A549 (cell line): ENCODE measurements around the gene SHC3. TPM values are rescaled to one million over a fixed set of nuclear protein-coding genes. Genes with fewer than 3 reads are reported as not detected.
A peak's percentile ranks its signal among the peaks of the same experiment; 100 is the strongest.

Source experiments
- ATAC-seq, 2 experiments: fragments of 200-7000 bp in 1 of 2; fragments of >200 bp in 1 of 2; cut with Nextera tagmentation in 1 of 2; cut with Tn5 transposase in 1 of 2; 3 replicates each; pipeline versions ENCODE4 v1.8.0 to v1.9.1; 2018 to 2020; ENCODE audit warnings: mild to moderate bottlenecking in 1 of 2, moderate library complexity in 1 of 2
- CTCF ChIA-PET: fragments of 300-600 bp; sonication (Branson Sonifier 250); formaldehyde crosslinking; extraction: SDS; loops from one replicate; lab custom pipeline; 2021; ENCODE audit warnings: antibody characterized with exemption, inconsistent platforms; lab: Yijun Ruan, JAX
- POLR2A ChIA-PET: fragments of 350-600 bp; formaldehyde crosslinking; extraction: SDS; loops from one replicate; lab custom pipeline; 2021; ENCODE audit warnings: antibody characterized with exemption, inconsistent platforms; lab: Yijun Ruan, JAX
- DNase-seq, 2 experiments: peaks; one replicate each; pipeline versions ENCODE4 v3.0.0 to v3.0.0-alpha.2; 2011 to 2016; ENCODE audit warnings: low read depth in 1 of 2, low spot score in 1 of 2
- FAIRE-seq: peaks from 2 replicates; lab custom pipeline; 2011; peaks lifted over from hg19 to GRCh38; lab: Jason Lieb, UNC
- H3K27ac ChIP-seq, 2 experiments: fragments of >200 bp; sonication (Bioruptor Twin); formaldehyde crosslinking; 3 replicates each; pipeline ENCODE4 v1.5.1; 2016 to 2017
- H3K4me1 ChIP-seq: fragments of >200 bp; sonication (Bioruptor Twin); formaldehyde crosslinking; 3 replicates; pipeline ENCODE4 v1.6.1; 2016
- H3K4me2 ChIP-seq: fragments of >200 bp; sonication (Bioruptor Twin); formaldehyde crosslinking; 3 replicates; pipeline ENCODE4 v1.6.1; 2016
- H3K4me3 ChIP-seq: fragments of >200 bp; sonication (Bioruptor Twin); formaldehyde crosslinking; 3 replicates; pipeline ENCODE4 v1.5.1; 2016
- H3K9me3 ChIP-seq: fragments of >200 bp; sonication (Bioruptor Twin); formaldehyde crosslinking; 3 replicates; pipeline ENCODE4 v1.6.1; 2016
- BCL3 ChIP-seq: fragments of >200 bp; sonication (Bioruptor Twin); formaldehyde crosslinking; IDR thresholded peaks from 3 replicates; pipeline ENCODE4 v1.6.1; 2016
- CBX2 ChIP-seq: fragments of 200-600 bp; sonication (generic); IDR thresholded peaks from 2 replicates; pipeline ENCODE4 v1.6.1; 2016; ENCODE audit warnings: low read depth, mild to moderate bottlenecking, borderline replicate concordance
- EHF ChIP-seq: fragments of 250-450 bp; sonication (Bioruptor Pico); IDR thresholded peaks from 2 replicates; pipeline ENCODE4 v1.5.0; 2020; ENCODE audit warnings: mild to moderate bottlenecking
- ELK1 ChIP-seq: fragments of 150-350 bp; IDR thresholded peaks from 2 replicates; pipeline ENCODE4 v1.6.1; 2014; ENCODE audit warnings: low read depth, mild to moderate bottlenecking, low read length
- ESRRA ChIP-seq: fragments of 150-350 bp; IDR thresholded peaks from 2 replicates; pipeline ENCODE4 v1.6.1; 2014; ENCODE audit warnings: mild to moderate bottlenecking, low read length, borderline replicate concordance
- FOSB ChIP-seq: fragments of 250-450 bp; sonication (Bioruptor Pico); IDR thresholded peaks from 2 replicates; pipeline ENCODE4 v1.5.0; 2020; ENCODE audit warnings: mild to moderate bottlenecking, moderate library complexity
- FOSL2 ChIP-seq, 2 experiments: fragments of 450-650 bp in 1 of 2; fragments of >200 bp in 1 of 2; sonication (Bioruptor Twin) in 1 of 2; formaldehyde crosslinking; IDR thresholded peaks; 2 replicates each; pipeline versions ENCODE4 v1.5.0 to v1.6.1; 2016 to 2020; ENCODE audit warnings: mild to moderate bottlenecking in 1 of 2, moderate library complexity in 1 of 2
- FOXS1 ChIP-seq: fragments of 250-450 bp; sonication (Bioruptor Pico); IDR thresholded peaks from 2 replicates; pipeline ENCODE4 v1.5.0; 2020; ENCODE audit warnings: mild to moderate bottlenecking, moderate library complexity
- HOXA7 ChIP-seq: fragments of 250-450 bp; sonication (Bioruptor Pico); IDR thresholded peaks from 2 replicates; pipeline ENCODE4 v1.5.0; 2020; ENCODE audit warnings: mild to moderate bottlenecking, moderate library complexity
- HOXB13 ChIP-seq: fragments of 250-450 bp; sonication (Bioruptor Pico); IDR thresholded peaks from 2 replicates; pipeline ENCODE4 v1.5.0; 2020; ENCODE audit warnings: low read depth, mild to moderate bottlenecking, moderate library complexity
- MAFK ChIP-seq: fragments of 450-650 bp; IDR thresholded peaks from 2 replicates; pipeline ENCODE4 v1.6.1; 2014; ENCODE audit not compliant: partially characterized antibody
- MYC ChIP-seq: IDR thresholded peaks from 2 replicates; pipeline ENCODE4 v1.6.1; 2012; ENCODE audit warnings: mild to moderate bottlenecking, inconsistent platforms, low read length, improper control_type of control experiment, borderline replicate concordance
- NPAS2 ChIP-seq: fragments of 250-450 bp; sonication (Bioruptor Pico); IDR thresholded peaks from 2 replicates; pipeline ENCODE4 v1.8.0; 2022; ENCODE audit warnings: mild to moderate bottlenecking, moderate library complexity, borderline replicate concordance
- NR3C1 ChIP-seq: fragments of >200 bp; sonication (Bioruptor Twin); formaldehyde crosslinking; IDR thresholded peaks from 3 replicates; pipeline ENCODE4 v1.6.1; 2017
- POLR2AphosphoS2 ChIP-seq: conservative IDR thresholded peaks from 2 replicates; pipeline ENCODE4 v1.6.1; 2012; ENCODE audit warnings: low read length, improper control_type of control experiment, inconsistent platforms
- RAD21 ChIP-seq, 2 experiments: fragments of >200 bp in 1 of 2; sonication (Bioruptor Twin) in 1 of 2; formaldehyde crosslinking in 1 of 2; IDR thresholded peaks in 1 of 2; conservative IDR thresholded peaks in 1 of 2; 2 replicates in 1 of 2; 3 replicates in 1 of 2; pipeline ENCODE4 v1.6.1; 2012 to 2018; ENCODE audit warnings: inconsistent platforms in 1 of 2
- RARB ChIP-seq: fragments of 250-450 bp; sonication (Bioruptor Pico); IDR thresholded peaks from 2 replicates; pipeline ENCODE4 v1.8.0; 2021; ENCODE audit warnings: mild to moderate bottlenecking, moderate library complexity
- RCOR1 ChIP-seq: fragments of 150-350 bp; IDR thresholded peaks from 2 replicates; pipeline ENCODE4 v1.6.1; 2014; ENCODE audit warnings: antibody characterized with exemption, low read length, low read depth
- RNF2 ChIP-seq: fragments of 200-600 bp; sonication (generic); IDR thresholded peaks from 2 replicates; pipeline ENCODE4 v1.6.1; 2016; ENCODE audit warnings: low read depth, mild to moderate bottlenecking, antibody characterized with exemption, moderate library complexity, borderline replicate concordance
- SREBF2 ChIP-seq: fragments of 450-650 bp; IDR thresholded peaks from 2 replicates; pipeline ENCODE4 v1.6.1; 2014; ENCODE audit warnings: mild to moderate bottlenecking, moderate library complexity
- ZNF302 ChIP-seq: fragments of 250-450 bp; sonication (Bioruptor Pico); IDR thresholded peaks from 2 replicates; pipeline ENCODE4 v1.9.0; 2021; ENCODE audit warnings: inconsistent platforms, mild to moderate bottlenecking, moderate library complexity
- WGBS: methylation state at CpG from one replicate; pipeline ENCODE4 v1.1.6; 2017; ENCODE audit errors: missing lambda C conversion rate; 5-methylcytosine and 5-hydroxymethylcytosine counted together
- polyA plus RNA-seq, 4 experiments: library from polyadenylated mRNA; depleted of rRNA in 3 of 4; stranded (reverse); fragments of >200 nt; fragmentation: RNase III in 1 of 4; extraction: RNeasy Plus Mini Kit Qiagen cat#74134 plus additional on column Dnase treatment in 1 of 4; gene quantifications; 2 replicates in 3 of 4; 3 replicates in 1 of 4; pipeline ENCODE4 v1.2.3, GENCODE V29; 2011 to 2017

The SHC3 gene
- polyA plus RNA-seq, 2 of the 4 experiments (the other 2 are of a cell fraction) = 0.09 to 0.88 TPM

DNA sequence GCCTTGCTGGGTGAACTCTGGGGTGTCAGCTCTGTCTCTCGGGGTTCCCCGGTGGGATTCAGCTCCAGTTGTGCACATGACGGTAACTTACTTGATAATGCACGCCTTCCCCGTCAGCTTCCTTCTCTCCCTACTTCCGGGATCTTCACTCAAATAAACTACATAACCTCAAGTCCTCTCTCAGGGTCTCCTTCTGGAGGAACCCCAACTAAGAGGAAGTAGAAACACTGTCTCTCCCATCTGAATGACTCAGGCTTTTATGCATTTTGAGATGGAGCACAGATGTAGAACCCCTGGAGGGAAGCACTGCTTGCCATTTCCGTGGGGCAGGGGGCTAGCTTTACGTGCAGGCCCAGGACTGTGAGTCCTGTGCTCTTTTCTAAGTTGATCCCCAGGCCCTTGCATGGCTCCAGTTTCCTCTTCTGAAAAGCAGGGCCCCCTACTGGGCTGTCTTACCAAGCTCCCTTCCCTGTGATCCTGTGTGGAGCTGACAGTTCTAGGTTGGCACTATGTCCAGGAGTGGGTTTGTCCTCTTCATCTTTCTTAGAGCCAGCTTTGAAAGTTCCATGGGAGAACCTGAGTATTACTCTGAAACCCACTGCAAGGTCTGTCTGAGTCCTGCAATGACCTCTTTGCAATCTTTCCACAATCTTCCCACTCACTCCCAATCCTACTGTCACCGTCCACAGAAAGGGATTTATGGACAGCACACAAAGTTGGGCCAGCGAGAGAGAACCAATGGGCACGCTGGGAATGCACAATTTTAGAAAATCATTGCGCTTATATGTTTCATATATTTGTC is 169.7 kb downstream of the SHC3 start:
- no peak overlapping the region for H3K4me2 ChIP-seq
- H3K4me1 ChIP-seq = no peaks in the 10 kb centered on the region
- no peak overlapping the region for H3K27ac ChIP-seq
- POLR2A ChIA-PET = no interaction called here
- FAIRE-seq = no peak
- no peak for TF ChIP-seq FOSL2 (IDR thresholded peaks at IDR 0.05)
- no peak for TF ChIP-seq FOSL2 (CRISPR knock-in tag; IDR thresholded peaks at IDR 0.05)
- TF ChIP-seq FOXS1 (CRISPR knock-in tag) = no peak
- TF ChIP-seq ESRRA = no peak
- peak in 1 of 2 experiments; percentile 28; a peak in 2 of 5 replicates for TF ChIP-seq RAD21 (conservative IDR thresholded peaks at IDR 0.05 in 1 of 2, IDR thresholded peaks at IDR 0.05 in 1 of 2)
- no peak for TF ChIP-seq ELK1
- TF ChIP-seq MYC = no peak
- TF ChIP-seq, all 56 proteins: peak for 1
- CTCF ChIA-PET = interaction anchor here (1.1 to 1.8 kb wide), 6 partner anchors 8 to 416 kb away, joined by 3 to 5 read pairs (median 4); no protein-coding TSS in a partner anchor
- no peak overlapping the region for H3K4me3 ChIP-seq
- ATAC-seq (peak; percentile 51 to 79; a peak in 3 of 6 replicates), DNase-seq (no peak)
- no peaks in the 10 kb centered on the region for H3K9me3 ChIP-seq
- WGBS = 83% methylated on average over 12 of the region's 12 CpGs

- Histone ChIP-seq H3K27ac (no peak overlapping the region), H3K4me3 (no peak overlapping the region), H3K4me1 (no peaks in the 10 kb centered on the region), H3K9me3 (no peaks in the 10 kb centered on the region), H3K4me2 (no peak overlapping the region)
- TF ChIP-seq RCOR1 (no peak), POLR2AphosphoS2 (no peak), RNF2 (no peak), EHF (CRISPR knock-in tag) (no peak), NR3C1 (no peak), HOXA7 (CRISPR knock-in tag) (no peak), ZNF302 (CRISPR knock-in tag) (no peak), FOSB (no peak), BCL3 (no peak), HOXB13 (no peak), NPAS2 (no peak), CBX2 (no peak), MAFK (no peak), SREBF2 (no peak), RARB (CRISPR knock-in tag) (no peak)
- no peak for ATAC-seq
- CTCF ChIA-PET = interaction anchor here (1.2 to 1.8 kb wide), 4 partner anchors 7 to 30 kb away, joined by 3 to 5 read pairs (median 4); no protein-coding TSS in a partner anchor
- WGBS = 88% methylated on average over 9 of the region's 9 CpGs
- DNase-seq = no peak
- POLR2A ChIA-PET = no interaction called here
- FAIRE-seq = no peak
Measured at GRCh38 chr9:89008055-89008743, 170.4 kb downstream of the SHC3 start.
